ENCODE data around the gene ZNF329. TPM values are rescaled to one million over a fixed set of nuclear protein-coding genes. Genes with fewer than 3 reads are reported as not detected.

Gene ZNF329
- total RNA-seq, 1 donor from 2014 or later = 8.6 TPM

GRCh38 chr19:58084596-58085347 is 65.8 kb downstream of the ZNF329 start:
- intact Hi-C loops (cut with DNase I) = no loop called here

GRCh38 chr19:58083021-58083420 is 67.6 kb downstream of the ZNF329 start:
- intact Hi-C loops (cut with DNase I) = no loop called here
- DNase-seq (ENCODE audit: low spot score) = no peak

More at GRCh38 chr19:58084596-58085347, 65.8 kb downstream of the ZNF329 start:
- no peak for DNase-seq (ENCODE audit: low spot score)

GRCh38 chr19:58079792-58080191 is 70.8 kb downstream of the ZNF329 start:
- intact Hi-C loops (cut with DNase I) = no loop called here
- no peak for DNase-seq (ENCODE audit: low spot score)

Other genes starting within 250 kb of the ZNF329 start
- gene ZNF417, start 234.2 kb downstream of the ZNF329 start, total RNA-seq = 10.8 TPM
- 16.5 TPM for gene ZNF418, start 215.4 kb downstream of the ZNF329 start, total RNA-seq
- gene ZNF256, start 203.1 kb downstream of the ZNF329 start, total RNA-seq = 9.4 TPM
- gene C19orf18, start 176.3 kb downstream of the ZNF329 start, total RNA-seq = 2.5 TPM
- 13.8 TPM for gene ZNF606, start 148.0 kb downstream of the ZNF329 start, total RNA-seq
- not detected for gene ZSCAN1, start 116.8 kb downstream of the ZNF329 start, total RNA-seq
- gene ZNF135, start 91.5 kb downstream of the ZNF329 start, total RNA-seq = 4.2 TPM
- gene ZSCAN18, start 52.6 kb downstream of the ZNF329 start, total RNA-seq = 71.7 TPM
- gene ZNF274, start 32.3 kb upstream of the ZNF329 start, total RNA-seq = 26.7 TPM
- 28.1 TPM for gene ZNF544, start 78.1 kb upstream of the ZNF329 start, total RNA-seq
- 6.2 TPM for gene ZNF8, start 128.2 kb upstream of the ZNF329 start, total RNA-seq
- gene ERVK3-1, start 154.6 kb upstream of the ZNF329 start, total RNA-seq = 17.1 TPM
- gene ZSCAN22, start 176.2 kb upstream of the ZNF329 start, total RNA-seq = 2.1 TPM
- 5.2 TPM for gene A1BG, start 202.7 kb upstream of the ZNF329 start, total RNA-seq
- 0.40 TPM for gene ZNF497, start 212.0 kb upstream of the ZNF329 start, total RNA-seq
- gene ZNF837, start 230.2 kb upstream of the ZNF329 start, total RNA-seq = 0.54 TPM
- gene RPS5, start 236.5 kb upstream of the ZNF329 start, total RNA-seq = 394 TPM
- not detected for gene RNF225, start 244.9 kb upstream of the ZNF329 start, total RNA-seq